GM21737 (cell line): ENCODE results near the gene ERC1.

Source experiments
- ATAC-seq: cut with Tn5 transposase; IDR thresholded peaks from one replicate; pipeline ENCODE4 v1.9.1; 2021; ENCODE audit warnings: mild to moderate bottlenecking, moderate library complexity; ENCODE audit not compliant: unreplicated experiment

ERC1 gene

DNA sequence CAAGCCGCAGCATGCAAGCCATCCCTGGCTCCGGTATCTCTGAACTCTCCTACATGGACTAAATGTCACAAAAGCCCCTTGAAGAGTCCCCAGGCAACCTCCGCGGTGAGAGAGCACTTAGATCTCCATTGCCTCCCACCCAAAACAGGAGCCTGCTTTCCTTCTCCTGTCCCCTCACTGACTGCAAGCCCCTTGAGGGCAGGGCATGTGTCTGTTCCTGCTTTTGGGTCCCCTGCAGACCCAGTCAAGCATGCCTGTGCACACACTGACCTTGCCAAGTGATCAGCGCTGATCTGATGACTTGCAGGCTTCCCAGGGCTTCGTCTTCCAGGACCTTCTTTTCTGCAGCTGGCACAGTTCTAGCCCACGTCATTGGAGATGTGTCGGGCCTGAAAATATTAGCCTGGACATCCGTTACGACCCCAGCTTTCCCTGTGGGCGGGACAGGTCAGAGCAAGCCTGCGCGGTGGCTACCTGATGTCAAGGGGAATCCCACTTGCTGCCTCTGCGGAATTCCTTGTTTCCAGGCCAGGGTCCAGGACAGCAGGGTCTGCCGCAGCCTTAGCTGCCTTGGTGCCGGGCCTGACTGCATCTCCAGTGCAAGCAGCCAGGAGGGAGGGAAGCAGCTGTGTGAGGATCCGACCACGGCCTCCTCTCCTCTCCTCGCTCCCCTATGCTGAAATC, 510.8 kb downstream of the ERC1 start:
- no peak for ATAC-seq

DNA sequence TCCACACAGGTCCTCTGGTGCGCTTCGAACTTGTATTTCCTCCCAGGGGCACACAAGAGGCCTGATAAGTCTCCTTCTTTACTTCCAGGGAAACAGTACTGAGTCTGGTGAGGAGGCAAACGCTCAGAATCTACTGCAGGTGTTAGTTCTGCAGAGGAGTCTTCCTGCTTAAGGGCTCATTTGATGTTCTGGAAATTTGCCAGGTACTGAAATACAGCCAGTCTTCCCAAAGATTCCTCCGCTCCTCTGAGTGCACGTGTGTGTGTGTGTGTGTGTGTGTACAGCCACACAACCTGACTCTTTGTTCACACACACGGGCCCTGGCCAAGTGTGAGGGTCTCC, 511.3 kb downstream of the ERC1 start:
- no peak for ATAC-seq

DNA sequence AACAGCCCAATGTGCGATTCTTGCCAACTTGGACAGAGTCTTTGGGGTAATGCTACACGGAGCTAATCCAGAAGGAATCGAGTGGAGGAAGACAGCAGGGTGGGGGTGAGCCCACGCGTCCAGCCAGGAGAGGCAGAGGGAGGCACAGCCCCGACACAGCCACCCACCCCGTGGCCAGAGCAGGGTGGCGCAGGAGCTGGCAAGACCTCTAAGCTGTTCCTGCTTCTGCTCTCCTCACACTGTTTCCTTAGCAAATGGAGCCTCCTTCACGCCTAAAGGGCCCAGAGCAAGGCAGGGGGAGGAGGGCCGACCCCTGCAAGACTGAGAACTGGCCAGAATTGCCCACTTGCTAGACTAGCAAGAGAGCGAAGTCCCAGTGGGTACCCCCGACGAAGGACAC, 511.8 kb downstream of the ERC1 start:
- no peak for ATAC-seq

DNA sequence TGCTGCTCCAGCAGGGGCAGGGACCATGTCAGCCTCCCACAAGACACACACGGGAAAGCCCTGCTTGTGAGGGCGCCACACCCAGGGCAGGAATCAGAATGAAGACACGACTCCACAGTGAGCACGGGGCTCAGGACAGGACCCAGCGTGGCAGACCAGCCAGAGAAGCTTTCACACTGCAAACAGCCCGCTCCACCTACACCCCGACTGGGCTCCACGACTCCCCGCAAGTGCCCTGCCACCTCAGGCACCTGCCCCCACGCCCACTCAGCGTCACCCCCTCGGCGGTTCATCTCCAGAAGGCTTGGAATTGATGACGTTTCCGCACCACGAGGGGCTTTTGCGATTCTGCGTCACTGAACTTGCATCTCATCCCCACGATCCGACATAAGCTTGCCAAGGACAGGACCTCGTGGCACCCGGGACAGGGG, 512.3 kb downstream of the ERC1 start:
- ATAC-seq = no peak

DNA sequence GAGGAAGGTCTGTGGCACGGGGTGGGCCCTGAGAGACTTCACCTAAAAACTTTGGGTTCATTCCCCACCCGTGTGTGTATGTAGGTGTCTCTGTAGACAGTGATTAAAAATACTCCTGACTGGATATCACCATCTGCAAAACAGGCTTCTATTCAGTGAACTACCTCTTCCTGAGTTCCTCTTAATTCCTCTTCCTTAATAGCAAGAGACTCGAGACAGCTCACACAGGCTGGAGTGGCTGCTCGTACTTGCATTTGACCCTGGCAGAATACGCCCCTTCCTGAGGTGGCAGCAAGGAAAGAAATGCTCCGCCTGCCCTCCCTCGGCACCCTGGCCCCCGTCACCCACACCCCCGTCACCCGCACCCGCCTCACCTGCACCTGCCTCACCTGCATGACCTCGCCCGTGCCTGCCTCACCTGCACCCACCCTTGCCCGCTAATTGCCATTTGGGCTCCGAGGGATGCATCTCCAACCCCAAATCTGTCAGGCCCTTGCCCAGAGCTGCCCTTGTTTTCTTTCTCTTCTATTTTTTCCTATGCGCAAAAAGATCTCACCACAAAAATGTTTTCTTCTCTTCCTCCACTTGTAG, 513.4 kb downstream of the ERC1 start:
- no peak for ATAC-seq

DNA sequence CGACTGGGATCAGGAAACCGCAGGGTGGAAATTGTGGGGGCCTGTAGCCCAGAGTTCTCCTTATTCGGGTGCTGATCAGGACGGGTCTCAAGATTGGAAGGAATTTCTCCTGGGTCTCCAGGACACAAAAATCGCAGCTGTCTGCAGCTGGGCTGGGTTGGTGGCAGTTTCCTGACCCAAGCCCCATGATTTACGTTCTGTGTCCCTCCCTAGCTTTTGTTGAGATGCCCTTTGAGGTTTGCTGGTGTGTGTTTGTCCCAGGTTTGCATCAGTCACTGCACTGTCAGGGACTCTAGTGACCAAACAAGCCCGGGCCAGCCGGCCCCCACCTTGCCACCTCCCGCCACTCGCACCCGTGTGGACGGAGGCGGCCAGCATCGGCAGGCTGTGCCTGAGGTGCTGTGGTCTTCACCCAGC, 513.9 kb downstream of the ERC1 start:
- no peak for ATAC-seq

DNA sequence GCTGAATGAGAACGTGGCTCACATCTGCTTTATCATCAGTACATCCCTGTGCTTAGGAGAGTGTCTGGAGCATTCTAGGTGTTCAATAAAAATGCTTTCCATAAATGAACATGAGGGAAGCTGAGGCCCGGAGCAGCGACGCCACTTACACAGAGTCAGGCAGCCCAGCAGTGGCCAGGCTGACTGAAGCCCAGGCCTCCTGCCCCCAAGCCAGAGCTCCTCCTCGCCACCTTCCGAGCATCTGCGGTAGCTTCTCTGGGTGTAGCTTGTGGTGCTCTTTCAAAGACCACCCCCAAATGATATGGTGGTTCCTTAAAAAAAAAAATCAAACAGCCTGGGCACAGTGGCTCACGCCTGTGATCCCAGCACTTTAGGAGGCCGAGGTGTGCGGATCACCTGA, 514.6 kb downstream of the ERC1 start:
- no peak for ATAC-seq

DNA sequence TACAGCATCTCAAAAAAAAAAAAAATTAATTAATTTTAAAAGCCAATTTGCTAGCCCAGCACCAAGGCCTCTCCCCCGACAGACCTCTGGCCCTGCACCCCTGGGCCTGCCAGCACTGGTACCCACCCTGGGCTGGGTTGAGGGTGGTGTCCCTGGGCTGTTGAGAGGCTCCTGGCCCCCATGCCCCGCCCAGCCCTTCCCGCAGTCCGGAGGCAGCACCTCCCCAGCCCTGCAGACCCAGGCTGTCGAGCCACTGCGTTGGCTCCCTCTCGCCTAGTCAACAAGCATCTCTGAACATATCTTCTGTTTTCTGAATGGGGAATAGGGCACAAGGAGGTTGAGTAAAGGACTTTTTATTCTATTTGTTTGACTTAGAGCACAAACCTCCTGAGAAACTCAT, 516.3 kb downstream of the ERC1 start:
- ATAC-seq = no peak

DNA sequence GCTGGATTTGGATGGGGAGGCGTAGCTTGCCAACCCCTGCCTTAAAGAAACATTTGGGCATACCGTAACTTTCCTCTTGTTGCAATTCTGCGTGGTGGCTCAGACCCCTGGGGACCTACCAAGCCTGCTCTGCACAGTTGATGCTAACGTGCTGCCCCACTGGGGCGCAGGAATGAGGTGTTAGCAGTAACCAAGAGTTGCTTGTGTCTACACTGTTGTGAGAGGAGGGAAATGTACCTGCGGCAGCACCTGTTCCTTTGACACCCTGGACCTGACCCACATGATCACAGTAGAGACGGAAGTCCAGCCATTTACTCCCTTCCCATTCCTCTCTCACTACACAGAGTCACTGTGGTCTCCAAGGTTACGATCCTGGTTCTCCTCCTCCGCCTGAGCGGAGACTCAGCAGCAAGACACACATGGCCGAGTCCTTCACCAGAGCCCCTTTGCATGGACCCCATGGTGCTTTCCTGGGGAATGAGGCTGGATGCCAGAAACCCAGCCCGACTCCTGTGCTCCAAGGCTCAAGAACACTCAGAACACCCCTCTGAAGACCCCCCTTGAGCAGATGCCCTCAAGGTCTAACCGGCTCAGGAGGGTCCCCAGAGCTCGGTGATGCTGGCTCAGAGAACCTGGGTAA, 518.5 kb downstream of the ERC1 start:
- ATAC-seq = no peak

DNA sequence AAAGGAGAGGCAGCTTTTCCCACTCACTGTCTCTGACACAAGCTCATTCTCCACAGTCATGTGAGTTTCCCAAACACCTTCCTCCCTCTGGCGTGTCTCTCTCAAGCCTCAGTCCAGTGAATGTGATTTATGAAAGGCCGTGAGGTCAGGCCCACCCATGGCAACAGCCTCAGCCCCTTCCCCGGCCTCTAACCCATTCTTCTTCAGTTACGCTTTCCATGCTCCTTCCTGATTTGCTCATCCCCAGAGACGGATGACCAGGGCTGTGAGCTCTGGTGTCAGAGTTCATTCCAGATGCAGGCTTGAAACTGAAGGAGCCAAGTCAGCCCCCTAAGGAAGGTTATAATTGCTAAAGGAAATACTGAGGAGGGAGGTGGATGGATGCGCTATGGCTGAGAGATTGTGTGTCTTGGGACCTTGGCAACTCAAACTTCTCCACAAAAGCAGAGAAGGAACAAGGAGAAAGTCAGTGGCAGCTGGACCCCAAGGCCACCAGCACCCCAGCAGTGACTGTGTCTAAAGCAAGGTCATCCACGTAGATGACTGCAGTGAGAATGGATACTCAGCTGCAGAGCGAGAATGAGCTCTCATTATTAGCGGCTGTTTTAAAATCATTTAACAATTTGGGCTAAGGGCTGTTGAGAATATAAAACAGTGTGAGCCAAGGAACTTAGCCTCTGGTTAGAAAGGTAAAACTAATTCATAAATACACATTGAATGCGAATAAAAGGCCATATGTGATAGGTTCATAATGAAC, 519.2 kb downstream of the ERC1 start:
- no peak for ATAC-seq

DNA sequence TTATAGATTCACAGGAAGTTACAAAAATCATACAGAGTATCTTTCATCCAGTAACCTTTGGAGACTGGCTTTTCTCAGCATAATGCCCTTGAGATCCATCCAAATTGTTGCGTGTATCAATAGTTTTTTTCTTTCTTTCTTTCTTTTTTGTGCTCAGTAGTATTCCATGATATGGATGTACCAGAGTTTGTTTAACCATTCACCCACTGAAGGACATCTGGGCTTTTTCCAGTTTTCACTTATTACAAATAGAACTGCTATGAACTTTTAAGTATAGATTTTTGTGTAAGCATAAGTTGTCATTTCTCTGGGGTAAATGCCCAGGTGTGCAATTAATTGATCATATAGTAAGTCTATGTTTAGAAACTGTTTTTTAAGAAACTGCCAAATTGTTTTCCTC, 524.0 kb downstream of the ERC1 start:
- ATAC-seq = no peak

DNA sequence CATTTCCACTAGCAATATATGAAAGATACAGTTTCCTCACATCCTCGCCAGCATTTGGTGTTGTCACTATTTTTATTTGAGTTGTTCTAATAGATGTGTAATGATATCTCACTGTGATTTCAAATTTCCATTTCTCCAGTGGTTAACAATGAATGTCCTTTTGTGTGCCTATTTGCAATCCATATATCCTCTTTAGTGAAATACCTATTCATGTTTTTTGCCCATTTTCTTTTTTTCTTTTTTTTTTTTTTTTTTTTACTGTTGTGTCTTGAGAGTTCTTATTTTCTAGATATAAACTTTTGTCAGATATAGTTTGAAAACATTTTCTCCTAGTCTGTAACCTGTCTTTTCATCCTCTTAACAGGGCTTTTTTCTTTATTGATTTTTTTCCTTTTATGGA, 524.4 kb downstream of the ERC1 start:
- ATAC-seq = no peak

DNA sequence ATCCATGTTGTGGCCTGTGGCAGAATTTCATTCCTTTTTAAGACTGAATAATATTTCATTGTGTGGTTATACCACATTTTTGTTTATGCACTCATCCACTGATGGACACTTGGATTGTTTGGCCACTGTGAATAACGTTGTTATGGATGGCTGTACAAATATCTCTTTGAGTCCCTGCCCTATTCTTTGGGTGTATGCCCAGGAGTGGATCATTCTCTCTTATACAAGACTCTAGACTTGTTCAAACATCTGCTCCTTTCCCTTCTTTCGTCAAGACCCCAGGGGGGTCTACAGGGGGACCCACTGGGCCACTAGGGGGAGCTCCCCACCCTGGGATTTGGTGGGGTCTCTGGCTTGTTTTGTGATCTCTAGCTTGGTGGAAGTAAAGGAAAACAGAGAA, 526.0 kb downstream of the ERC1 start:
- ATAC-seq = no peak

DNA sequence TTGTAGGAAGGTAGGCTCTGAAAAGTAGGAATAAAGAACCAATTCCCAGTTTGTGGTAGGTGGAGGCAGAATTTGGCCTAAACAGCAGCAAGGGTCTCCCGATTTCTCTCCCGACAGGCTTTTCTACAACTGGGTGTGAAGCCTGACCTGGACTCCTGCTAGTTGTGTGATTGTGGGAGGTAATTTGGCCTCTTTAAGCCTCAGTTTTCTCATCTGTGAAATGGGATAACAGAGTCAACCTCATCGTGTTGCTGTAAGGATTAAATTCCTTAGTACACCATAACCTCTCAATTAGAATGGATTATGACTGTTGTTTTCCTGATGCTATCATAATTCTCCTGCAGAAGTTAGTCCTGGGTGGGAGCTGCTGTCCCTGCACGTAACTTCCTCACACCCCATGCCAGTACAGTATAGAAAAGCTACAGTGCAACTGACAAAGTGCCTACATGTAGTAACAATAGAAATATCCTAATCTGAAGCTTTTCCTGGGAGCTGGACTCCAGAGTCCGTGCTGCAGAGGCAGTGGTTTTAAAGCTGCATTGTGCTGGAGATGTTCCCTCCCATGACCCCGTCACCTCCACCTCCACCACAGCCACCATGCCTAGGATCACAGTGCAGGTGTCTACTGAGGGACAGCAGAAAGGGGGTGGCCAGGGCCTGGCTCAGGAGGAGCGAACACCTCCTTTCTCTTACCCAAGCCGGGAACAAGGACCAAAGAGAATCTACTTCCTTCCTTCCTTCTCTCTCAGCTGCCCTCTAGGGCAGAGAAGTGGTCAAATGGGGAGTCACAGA, 526.9 kb downstream of the ERC1 start:
- no peak for ATAC-seq

DNA sequence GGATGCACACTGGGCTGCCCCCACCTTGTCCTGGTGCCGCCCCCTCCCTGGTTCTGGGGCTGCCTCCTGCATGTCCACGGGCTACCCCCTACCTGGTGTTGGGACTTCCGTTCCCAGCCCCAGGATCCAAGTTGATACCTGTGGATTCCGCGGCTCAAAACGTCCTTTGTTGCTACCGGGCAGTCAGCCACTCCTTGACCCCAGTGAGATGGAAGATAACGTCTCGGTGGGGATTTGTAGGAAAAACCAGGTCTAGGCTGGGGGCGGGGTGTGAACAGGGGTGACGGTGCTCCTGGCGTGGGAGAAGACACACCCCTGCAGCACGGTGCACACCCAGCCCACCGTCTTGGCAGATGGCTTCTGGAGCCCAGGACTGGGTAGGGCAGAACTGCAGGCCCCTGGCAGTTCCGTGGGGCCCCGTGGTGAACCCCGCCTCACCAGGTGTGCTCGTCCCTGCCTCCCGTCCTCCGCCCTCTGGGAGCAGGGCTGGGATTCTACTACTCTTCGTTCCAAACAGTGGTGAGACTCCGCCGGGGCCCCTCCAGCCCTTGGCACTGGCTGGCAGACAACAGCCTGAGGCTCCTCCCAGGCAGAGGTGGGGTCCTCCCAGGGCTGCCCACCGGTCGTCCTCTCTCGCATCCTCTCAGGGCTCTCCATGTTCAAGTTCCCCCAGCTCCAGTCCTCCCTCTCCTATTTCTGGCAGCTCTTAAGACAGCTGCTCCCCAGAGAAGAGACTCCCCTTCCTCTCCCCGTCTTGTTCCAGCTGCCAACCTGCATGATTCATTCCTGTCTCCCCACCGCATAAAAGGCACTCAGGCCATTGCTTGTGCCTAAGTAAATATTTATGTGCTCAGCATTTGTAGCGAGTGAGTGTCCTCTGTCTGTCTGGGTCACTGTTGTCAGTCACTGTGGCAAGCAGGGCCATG, 527.8 kb downstream of the ERC1 start:
- ATAC-seq = no peak

DNA sequence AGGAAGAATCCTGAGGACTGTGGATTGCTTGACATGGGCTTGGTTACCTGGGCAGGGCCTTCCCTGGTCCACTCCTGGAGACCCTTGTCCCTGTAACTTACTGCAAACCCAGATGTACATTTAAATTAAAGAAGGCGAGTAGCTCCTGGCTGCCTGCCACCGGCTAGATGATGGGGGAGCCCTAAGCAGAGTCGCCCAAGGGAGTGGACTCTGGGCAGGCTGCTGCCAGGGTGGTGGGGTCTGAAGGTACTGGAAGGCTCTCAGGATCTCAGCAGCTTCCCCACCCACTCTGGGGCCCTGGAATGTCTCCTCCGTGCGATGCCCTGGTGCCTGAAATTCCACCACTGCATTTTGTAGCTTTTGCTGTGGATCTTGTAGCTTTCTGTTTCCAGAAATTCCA, 528.6 kb downstream of the ERC1 start:
- no peak for ATAC-seq

DNA sequence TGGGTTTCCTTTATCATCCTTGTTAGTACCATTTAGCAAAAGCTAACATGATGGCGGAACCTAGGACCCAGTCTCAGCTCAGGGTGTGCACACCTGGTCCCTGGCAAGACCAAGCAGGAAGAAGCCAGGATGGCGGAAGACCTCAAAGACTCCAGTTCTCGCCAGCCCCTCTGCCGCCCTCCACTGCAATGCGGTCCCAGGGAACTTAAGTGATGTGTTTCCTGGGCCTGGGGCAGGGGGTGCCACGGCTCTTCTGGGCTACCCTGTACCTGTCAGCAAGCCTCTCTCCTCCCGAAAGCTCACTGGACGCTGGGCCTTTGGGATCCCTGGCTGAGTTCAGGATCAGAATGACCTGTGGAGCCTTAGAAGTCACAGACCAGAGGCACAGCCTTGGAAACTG, 532.0 kb downstream of the ERC1 start:
- no peak for ATAC-seq

DNA sequence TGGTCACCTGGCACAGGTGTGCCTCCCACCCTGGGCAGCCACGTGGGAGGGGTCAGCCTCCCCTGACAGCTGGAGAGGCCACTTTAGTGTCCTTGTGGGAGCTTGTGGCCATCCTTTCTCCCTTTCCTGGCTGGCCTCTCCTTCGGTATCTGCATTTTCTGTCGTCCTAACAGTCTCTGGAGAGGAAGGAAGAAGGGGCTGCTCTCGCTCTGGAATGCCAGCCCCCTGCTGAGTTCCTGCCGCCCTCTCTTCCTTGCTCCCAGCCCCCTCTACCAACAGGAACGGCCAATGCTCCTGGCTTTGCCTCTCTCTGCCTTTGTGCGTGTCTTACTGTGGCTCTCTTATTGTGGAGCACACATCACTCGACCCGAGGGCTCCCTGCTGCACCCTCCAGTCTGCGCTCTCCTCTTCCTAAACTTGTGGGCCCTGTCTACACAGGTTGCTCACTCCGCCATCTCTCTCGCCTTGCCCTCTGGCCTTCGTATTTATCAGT, 532.6 kb downstream of the ERC1 start:
- no peak for ATAC-seq

DNA sequence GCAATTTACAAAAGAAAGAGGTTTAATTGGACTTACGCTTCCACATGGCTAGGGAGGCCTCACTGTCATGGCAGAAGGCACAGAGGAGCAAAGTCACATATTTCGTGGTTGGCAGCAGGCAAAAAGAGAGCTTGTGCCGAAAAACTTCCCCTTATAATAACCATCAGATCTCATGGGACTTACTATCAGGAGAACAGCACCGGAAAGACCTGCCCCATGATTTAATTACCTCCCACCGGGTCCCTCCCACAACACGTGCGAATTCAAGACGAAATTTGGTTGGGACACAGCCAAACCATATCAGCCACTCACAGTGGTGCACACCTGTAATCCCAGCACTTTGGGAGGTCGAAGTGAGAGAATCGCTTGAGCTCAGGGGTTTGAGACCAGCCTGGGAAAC, 534.8 kb downstream of the ERC1 start:
- no peak for ATAC-seq

DNA sequence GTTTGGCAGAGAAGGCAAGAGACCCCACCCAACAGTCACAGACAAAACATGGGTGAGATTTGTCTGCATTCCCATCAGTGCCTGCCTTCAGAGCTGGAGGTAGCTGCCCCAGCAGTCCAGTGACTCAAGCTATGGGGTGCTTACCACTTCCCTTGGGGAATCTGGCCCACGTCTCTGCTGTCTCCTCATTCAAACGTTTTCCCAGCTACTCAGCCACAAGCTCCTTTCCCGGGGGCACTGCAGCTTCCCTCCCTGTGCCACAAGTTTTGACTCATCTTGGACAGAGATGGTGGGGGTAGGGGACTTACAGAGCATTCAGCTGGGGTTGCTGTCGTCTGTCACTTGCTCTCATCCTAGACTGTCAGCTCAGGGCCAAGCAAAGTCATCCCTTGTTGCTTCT, 536.8 kb downstream of the ERC1 start:
- ATAC-seq = no peak
